ENCODE data around the gene WWOX. TPM values are rescaled to one million over a fixed set of nuclear protein-coding genes. Genes with fewer than 3 reads are reported as not detected.

Gene WWOX
- total and polyA plus RNA-seq, 4 experiments from 2014 or later = 10.4 to 23.1 (median 17.5) TPM

GRCh38 chr16:78704416-78704815 is 605.0 kb downstream of the WWOX start:
- DNase-seq = no peak
- peaks cover 0 to 3% of the 10 kb centered on the region in 2 donors for H3K9me3 ChIP-seq (ENCODE audit: control insufficient read depth in 1 of 2, low read length in 2 of 2)
- no peaks in the 10 kb centered on the region for H3K36me3 ChIP-seq (ENCODE audit: insufficient read depth, low read length)
- Mint-ChIP-seq H3K4me3 (no peak overlapping the region), H3K9me3 (peaks cover 0 to 15% (median 6%) of the 10 kb centered on the region in 8 donors), H3K4me1 (peaks cover 0 to 3% (median 0%) of the 10 kb centered on the region in 4 donors), H3K36me3 (no peaks in the 10 kb centered on the region), H3K27me3 (no peaks in the 10 kb centered on the region), H3K27ac (no peak overlapping the region)
- H3K4me1 ChIP-seq (ENCODE audit: insufficient read depth, low read length) = no peaks in the 10 kb centered on the region
- ChIA-PET POLR2A (ENCODE audit: partially characterized antibody) (interaction anchor here (3.4 kb wide), 1 partner anchor 66 kb away, joined by 14 read pairs; no protein-coding TSS in a partner anchor), CTCF (ENCODE audit: partially characterized antibody) (interaction anchor here (0.7 to 3.7 kb wide), 4 partner anchors 67 to 1762 kb away, joined by 3 to 64 read pairs (median 3); no protein-coding TSS in a partner anchor)
- intact Hi-C loops (cut with micrococcal nuclease) = loop anchor here (10.0 kb wide), 1 partner anchor 1820 kb away; no protein-coding TSS in a partner anchor
- H3K27me3 ChIP-seq (ENCODE audit: insufficient read depth, low read length) = no peaks in the 10 kb centered on the region
- no peak overlapping the region for H3K27ac ChIP-seq (ENCODE audit: low read depth, low read length)
- H3K4me3 ChIP-seq (ENCODE audit: low read length in 2 of 2) = no peak overlapping the region

- ChIA-PET POLR2A (ENCODE audit: partially characterized antibody) (interaction anchor here (1.2 to 3.4 kb wide), 5 partner anchors 36 to 895 kb away, joined by 3 to 14 read pairs (median 6); partner anchors contain the start of gene MAF), CTCF (ENCODE audit: partially characterized antibody) (interaction anchor here (0.6 to 3.7 kb wide), 22 partner anchors 11 to 1832 kb away, joined by 3 to 64 read pairs (median 4); no protein-coding TSS in a partner anchor)
- Histone ChIP-seq H3K27ac (ENCODE audit: low read depth, low read length) (no peak overlapping the region), H3K36me3 (ENCODE audit: insufficient read depth, low read length) (no peaks in the 10 kb centered on the region), H3K4me1 (ENCODE audit: insufficient read depth, low read length) (no peaks in the 10 kb centered on the region), H3K9me3 (ENCODE audit: control insufficient read depth in 1 of 2, low read length in 2 of 2) (peaks cover 0 to 3% of the 10 kb centered on the region in 2 donors), H3K4me3 (ENCODE audit: low read length in 2 of 2) (no peak overlapping the region), H3K27me3 (ENCODE audit: insufficient read depth, low read length) (no peaks in the 10 kb centered on the region)
- no peak overlapping the region for H3K27ac Mint-ChIP-seq
- H3K27me3 Mint-ChIP-seq = no peaks in the 10 kb centered on the region
- H3K4me3 Mint-ChIP-seq = no peak overlapping the region
- peaks cover 0 to 3% (median 0%) of the 10 kb centered on the region in 4 donors for H3K4me1 Mint-ChIP-seq
- no peaks in the 10 kb centered on the region for H3K36me3 Mint-ChIP-seq
- peaks cover 0 to 15% (median 6%) of the 10 kb centered on the region in 8 donors for H3K9me3 Mint-ChIP-seq
- peak in 4 of 5 donors; percentile 23 to 48 (median 44) for DNase-seq
- intact Hi-C loops (cut with micrococcal nuclease) = loop anchor here (1.0 to 10.0 kb wide), 5 partner anchors 37 to 1819 kb away; no protein-coding TSS in a partner anchor
Measured at GRCh38 chr16:78705694-78706093, 606.2 kb downstream of the WWOX start.

GRCh38 chr16:78706637-78707036 is 607.2 kb downstream of the WWOX start:
- DNase-seq = no peak
- Histone ChIP-seq H3K36me3 (ENCODE audit: insufficient read depth, low read length) (no peaks in the 10 kb centered on the region), H3K4me3 (ENCODE audit: low read length in 2 of 2) (no peak overlapping the region), H3K27ac (ENCODE audit: low read depth, low read length) (no peak overlapping the region), H3K27me3 (ENCODE audit: insufficient read depth, low read length) (no peaks in the 10 kb centered on the region), H3K9me3 (ENCODE audit: control insufficient read depth in 1 of 2, low read length in 2 of 2) (peaks cover 0 to 3% of the 10 kb centered on the region in 2 donors), H3K4me1 (ENCODE audit: insufficient read depth, low read length) (no peaks in the 10 kb centered on the region)
- peaks cover 0 to 15% (median 6%) of the 10 kb centered on the region in 8 donors for H3K9me3 Mint-ChIP-seq
- peaks cover 0 to 3% (median 0%) of the 10 kb centered on the region in 4 donors for H3K4me1 Mint-ChIP-seq
- H3K36me3 Mint-ChIP-seq = no peaks in the 10 kb centered on the region
- H3K27me3 Mint-ChIP-seq = no peaks in the 10 kb centered on the region
- no peak overlapping the region for H3K27ac Mint-ChIP-seq
- intact Hi-C loops (cut with micrococcal nuclease) = loop anchor here (5.0 to 10.0 kb wide), 3 partner anchors 36 to 1818 kb away; no protein-coding TSS in a partner anchor
- ChIA-PET POLR2A (ENCODE audit: partially characterized antibody) (interaction anchor here (1.2 to 3.4 kb wide), 5 partner anchors 35 to 894 kb away, joined by 3 to 14 read pairs (median 6); partner anchors contain the start of gene MAF), CTCF (ENCODE audit: partially characterized antibody) (interaction anchor here (0.6 to 3.7 kb wide), 14 partner anchors 10 to 1378 kb away, joined by 3 to 64 read pairs (median 4); no protein-coding TSS in a partner anchor)
- no peak overlapping the region for H3K4me3 Mint-ChIP-seq

- Mint-ChIP-seq H3K36me3 (no peaks in the 10 kb centered on the region), H3K4me3 (no peak overlapping the region), H3K4me1 (peaks cover 0 to 5% (median 0%) of the 10 kb centered on the region in 4 donors), H3K27me3 (no peaks in the 10 kb centered on the region), H3K9me3 (peaks cover 0 to 13% (median 6%) of the 10 kb centered on the region in 8 donors), H3K27ac (no peak overlapping the region)
- H3K27me3 ChIP-seq (ENCODE audit: insufficient read depth, low read length) = no peaks in the 10 kb centered on the region
- intact Hi-C loops (cut with micrococcal nuclease) = loop anchor here (5.0 to 10.0 kb wide), 3 partner anchors 33 to 1815 kb away; no protein-coding TSS in a partner anchor
- H3K4me3 ChIP-seq (ENCODE audit: low read length in 2 of 2) = no peak overlapping the region
- H3K9me3 ChIP-seq (ENCODE audit: control insufficient read depth in 1 of 2, low read length in 2 of 2) = peaks cover 0 to 3% of the 10 kb centered on the region in 2 donors
- ChIA-PET CTCF (ENCODE audit: partially characterized antibody) (interaction anchor here (1.5 kb wide), 1 partner anchor 61 kb away, joined by 7 read pairs; no protein-coding TSS in a partner anchor), POLR2A (ENCODE audit: partially characterized antibody) (no interaction called here)
- no peaks in the 10 kb centered on the region for H3K36me3 ChIP-seq (ENCODE audit: insufficient read depth, low read length)
- H3K4me1 ChIP-seq (ENCODE audit: insufficient read depth, low read length) = no peaks in the 10 kb centered on the region
- no peak overlapping the region for H3K27ac ChIP-seq (ENCODE audit: low read depth, low read length)
- no peak for DNase-seq
Measured at GRCh38 chr16:78709137-78709884, 609.9 kb downstream of the WWOX start.

GRCh38 chr16:78715106-78715505 is 615.7 kb downstream of the WWOX start:
- CTCF ChIA-PET (ENCODE audit: partially characterized antibody) = interaction anchor here (0.8 kb wide), 1 partner anchor 1811 kb away, joined by 3 read pairs; no protein-coding TSS in a partner anchor
- POLR2A ChIA-PET (ENCODE audit: partially characterized antibody) = no interaction called here

GRCh38 chr16:78715673-78716072 is 616.2 kb downstream of the WWOX start:
- Histone ChIP-seq H3K27ac (ENCODE audit: low read depth, low read length) (no peak overlapping the region), H3K36me3 (ENCODE audit: insufficient read depth, low read length) (no peaks in the 10 kb centered on the region), H3K27me3 (ENCODE audit: insufficient read depth, low read length) (no peaks in the 10 kb centered on the region), H3K4me3 (ENCODE audit: low read length in 2 of 2) (no peak overlapping the region), H3K9me3 (ENCODE audit: control insufficient read depth in 1 of 2, low read length in 2 of 2) (no peaks in the 10 kb centered on the region), H3K4me1 (ENCODE audit: insufficient read depth, low read length) (no peaks in the 10 kb centered on the region)
- Mint-ChIP-seq H3K27ac (peak overlapping the region in 1 of 7 donors; percentile 7), H3K4me3 (no peak overlapping the region), H3K36me3 (no peaks in the 10 kb centered on the region), H3K4me1 (peaks cover 0 to 1% (median 0%) of the 10 kb centered on the region in 4 donors), H3K9me3 (no peaks in the 10 kb centered on the region), H3K27me3 (no peaks in the 10 kb centered on the region)
- DNase-seq = no peak
- intact Hi-C loops (cut with micrococcal nuclease) = no loop called here
- CTCF ChIA-PET (ENCODE audit: partially characterized antibody) = no interaction called here
- POLR2A ChIA-PET (ENCODE audit: partially characterized antibody) = no interaction called here

More at GRCh38 chr16:78715106-78715505, 615.7 kb downstream of the WWOX start:
- Mint-ChIP-seq H3K27ac (no peak overlapping the region), H3K36me3 (no peaks in the 10 kb centered on the region), H3K4me1 (peaks cover 0 to 1% (median 0%) of the 10 kb centered on the region in 4 donors), H3K27me3 (no peaks in the 10 kb centered on the region), H3K9me3 (no peaks in the 10 kb centered on the region), H3K4me3 (no peak overlapping the region)
- H3K36me3 ChIP-seq (ENCODE audit: insufficient read depth, low read length) = no peaks in the 10 kb centered on the region
- no peaks in the 10 kb centered on the region for H3K27me3 ChIP-seq (ENCODE audit: insufficient read depth, low read length)
- DNase-seq = no peak
- H3K9me3 ChIP-seq (ENCODE audit: control insufficient read depth in 1 of 2, low read length in 2 of 2) = no peaks in the 10 kb centered on the region
- no peaks in the 10 kb centered on the region for H3K4me1 ChIP-seq (ENCODE audit: insufficient read depth, low read length)
- no peak overlapping the region for H3K27ac ChIP-seq (ENCODE audit: low read depth, low read length)
- H3K4me3 ChIP-seq (ENCODE audit: low read length in 2 of 2) = no peak overlapping the region
- intact Hi-C loops (cut with micrococcal nuclease) = no loop called here

- DNase-seq = no peak
- H3K27ac ChIP-seq (ENCODE audit: low read depth, low read length) = no peak overlapping the region
- no peaks in the 10 kb centered on the region for H3K36me3 ChIP-seq (ENCODE audit: insufficient read depth, low read length)
- Mint-ChIP-seq H3K27ac (no peak overlapping the region), H3K4me1 (peaks cover 0 to 3% (median under 1%) of the 10 kb centered on the region in 4 donors), H3K27me3 (no peaks in the 10 kb centered on the region), H3K4me3 (no peak overlapping the region), H3K9me3 (no peaks in the 10 kb centered on the region), H3K36me3 (no peaks in the 10 kb centered on the region)
- H3K4me3 ChIP-seq (ENCODE audit: low read length in 2 of 2) = no peak overlapping the region
- CTCF ChIA-PET (ENCODE audit: partially characterized antibody) = no interaction called here
- H3K9me3 ChIP-seq (ENCODE audit: control insufficient read depth in 1 of 2, low read length in 2 of 2) = no peaks in the 10 kb centered on the region
- intact Hi-C loops (cut with micrococcal nuclease) = loop anchor here (2.0 kb wide), 1 partner anchor 25 kb away; no protein-coding TSS in a partner anchor
- POLR2A ChIA-PET (ENCODE audit: partially characterized antibody) = interaction anchor here (0.9 kb wide), 1 partner anchor 24 kb away, joined by 3 read pairs; no protein-coding TSS in a partner anchor
- no peaks in the 10 kb centered on the region for H3K4me1 ChIP-seq (ENCODE audit: insufficient read depth, low read length)
- no peaks in the 10 kb centered on the region for H3K27me3 ChIP-seq (ENCODE audit: insufficient read depth, low read length)
Measured at GRCh38 chr16:78718141-78718540, 618.7 kb downstream of the WWOX start.
